Activated CD4-positive, CD25-positive, alpha-beta regulatory T cell treated with anti-CD3 and anti-CD28 coated beads, Interleukin-2, amount 50 U/mL, for 16 hours (primary cell): ENCODE data around the gene GPX1.
"Not testable (repeated sequence)": the region's sequence is repeated elsewhere in the genome, so short reads cannot be mapped to it uniquely, and the experiment has no call there.

Experiments used
- DNase-seq: peaks from one replicate; pipeline ENCODE4 v3.0.0-alpha.2; 2020; ENCODE audit warnings: low read depth, low spot score

GPX1 gene

DNA sequence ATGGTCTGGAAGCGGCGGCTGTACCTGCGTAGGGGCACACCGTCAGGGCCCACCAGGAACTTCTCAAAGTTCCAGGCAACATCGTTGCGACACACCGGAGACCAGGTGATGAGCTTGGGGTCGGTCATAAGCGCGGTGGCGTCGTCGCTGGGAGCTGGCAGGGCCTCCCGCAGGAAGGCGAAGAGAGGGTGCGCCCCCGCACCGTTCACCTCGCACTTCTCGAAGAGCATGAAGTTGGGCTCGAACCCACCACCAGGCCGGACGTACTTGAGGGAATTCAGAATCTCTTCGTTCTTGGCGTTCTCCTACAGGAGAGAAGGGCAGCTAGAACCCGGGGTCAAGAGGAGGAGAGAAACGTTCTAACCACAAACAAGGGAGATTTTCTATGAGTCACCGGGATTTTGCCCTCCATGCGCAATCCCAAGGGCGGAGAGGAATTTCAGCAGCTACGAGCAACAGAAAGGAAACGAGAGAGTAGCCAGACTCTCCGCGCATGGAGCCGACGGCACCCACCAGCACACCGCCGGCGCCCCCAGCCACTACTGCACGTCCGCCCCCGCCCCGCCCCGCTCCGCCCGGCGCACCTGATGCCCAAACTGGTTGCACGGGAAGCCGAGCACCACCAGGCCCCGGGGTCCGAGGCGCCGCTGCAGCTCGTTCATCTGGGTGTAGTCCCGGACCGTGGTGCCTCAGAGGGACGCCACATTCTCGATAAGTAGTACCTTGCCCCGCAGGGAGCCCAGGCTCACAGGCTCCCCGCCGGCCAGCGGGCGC, 523 bp downstream of the GPX1 start:
- DNase-seq: peak; percentile 6

DNA sequence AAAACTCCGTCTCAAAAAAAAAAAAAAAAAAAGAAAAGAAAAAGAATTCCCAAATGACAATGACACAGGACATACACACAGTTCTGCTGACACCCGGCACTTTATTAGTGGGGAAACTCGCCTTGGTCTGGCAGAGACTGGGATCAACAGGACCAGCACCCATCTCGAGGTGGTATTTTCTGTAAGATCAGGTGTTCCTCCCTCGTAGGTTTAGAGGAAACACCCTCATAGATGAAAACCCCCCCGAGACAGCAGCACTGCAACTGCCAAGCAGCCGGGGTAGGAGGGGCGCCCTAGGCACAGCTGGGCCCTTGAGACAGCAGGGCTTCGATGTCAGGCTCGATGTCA, 1.1 kb downstream of the GPX1 start:
- not testable (repeated sequence) for DNase-seq

DNA sequence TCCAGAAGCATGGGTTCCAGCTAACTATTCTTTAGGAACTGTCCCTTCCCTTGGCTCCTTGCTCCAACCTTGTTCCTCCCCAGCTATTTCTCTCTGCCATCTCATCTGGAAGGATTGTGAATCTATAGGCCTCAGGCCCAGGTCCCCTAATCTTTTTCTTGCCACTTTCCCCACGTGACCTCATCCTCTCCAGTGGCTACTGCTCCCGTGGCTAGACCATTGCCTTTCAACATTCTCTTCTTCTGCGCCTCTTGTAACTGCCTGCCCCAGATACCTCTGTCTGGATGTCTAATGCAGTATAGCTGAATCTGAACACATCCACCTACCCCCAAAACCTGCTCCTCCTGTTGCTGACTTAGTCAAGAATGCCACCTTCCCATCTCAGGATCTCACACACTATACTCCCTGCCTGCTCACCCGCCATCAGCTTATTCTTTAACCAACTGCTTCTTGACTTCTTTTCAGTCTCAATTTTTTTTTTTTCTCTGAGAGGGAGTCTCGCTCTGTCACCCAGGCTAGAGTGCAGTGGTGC, 5.2 kb downstream of the GPX1 start:
- no peak for DNase-seq

DNA sequence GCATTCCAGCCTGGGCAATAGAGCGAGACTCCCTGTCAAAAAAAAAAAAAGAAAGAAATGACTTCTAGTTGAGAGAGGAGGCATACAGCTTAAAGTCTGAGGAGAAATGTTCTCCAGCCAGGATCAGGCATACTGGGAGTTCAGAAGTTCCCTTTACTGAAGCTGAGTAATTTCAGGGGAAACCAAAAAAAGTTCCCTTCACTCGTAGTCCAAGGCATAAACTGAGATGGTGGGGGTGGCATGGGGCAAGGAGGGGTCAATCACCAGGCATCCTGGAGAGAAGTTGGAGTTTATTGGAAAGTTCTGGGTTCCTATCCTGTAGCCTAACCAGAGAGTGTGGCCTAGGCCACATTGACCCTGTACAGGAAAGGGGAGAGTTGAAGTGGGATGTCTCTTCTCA, 5.9 kb downstream of the GPX1 start:
- no peak for DNase-seq

DNA sequence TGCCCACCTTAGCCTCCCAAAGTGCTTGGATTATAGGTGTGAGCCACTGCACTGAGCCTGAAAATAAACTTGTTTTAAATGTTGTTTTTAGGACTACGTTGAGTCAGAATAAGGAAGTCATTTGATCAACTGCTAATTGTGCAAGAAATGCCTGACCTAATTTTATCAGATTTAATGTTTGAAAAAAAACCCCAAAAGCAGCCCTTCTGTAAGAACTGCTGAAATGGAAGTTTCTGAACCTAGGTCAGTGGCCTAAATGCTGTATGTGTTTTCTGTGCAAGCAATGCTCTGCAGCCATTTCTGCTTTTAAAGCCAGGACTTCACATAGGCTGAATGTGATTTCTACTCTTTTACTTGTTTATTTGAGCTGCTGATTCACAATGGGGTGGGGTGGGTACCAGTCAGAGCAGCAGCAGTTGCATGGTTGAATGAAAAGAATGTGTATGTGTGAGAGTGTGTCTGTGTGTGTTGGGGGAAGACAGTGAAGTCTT, 6.6 kb downstream of the GPX1 start:
- DNase-seq: no peak

DNA sequence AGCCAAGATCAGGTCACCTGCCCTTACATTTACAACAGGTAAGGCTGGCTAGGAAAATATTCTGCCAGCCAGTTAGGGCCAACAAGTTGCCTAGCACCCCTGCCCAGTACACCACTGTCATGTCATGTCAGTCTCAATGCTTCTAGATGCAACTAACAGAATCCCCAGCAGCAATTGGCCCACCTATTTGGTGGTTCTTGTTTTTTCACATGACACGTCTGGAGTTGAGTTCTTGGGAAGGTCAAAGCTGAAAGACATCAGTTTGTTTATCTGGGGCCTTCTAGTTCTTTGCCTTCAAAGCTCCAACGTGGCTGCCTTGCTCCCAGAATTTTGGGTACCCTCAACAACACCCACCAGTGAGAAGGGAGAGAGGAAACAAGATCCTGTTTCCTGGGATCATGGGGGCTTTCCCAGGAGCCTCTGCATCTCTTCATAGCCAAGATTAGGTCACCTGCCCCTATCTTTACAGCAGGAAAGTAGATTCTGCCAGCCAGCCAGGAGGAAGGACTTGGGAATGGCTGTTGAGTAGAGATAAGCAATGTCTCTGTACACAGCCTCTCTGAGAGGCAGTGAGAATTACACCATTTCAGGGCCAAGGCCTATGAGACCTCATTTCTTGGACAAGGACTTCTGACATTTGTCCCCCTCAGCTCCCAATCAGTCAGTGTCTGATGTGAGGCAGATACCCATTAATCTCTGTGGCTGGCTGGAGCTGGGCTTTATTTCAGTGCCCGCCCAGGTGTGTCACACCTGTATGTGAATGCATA, 8.6 kb downstream of the GPX1 start:
- no peak for DNase-seq

DNA sequence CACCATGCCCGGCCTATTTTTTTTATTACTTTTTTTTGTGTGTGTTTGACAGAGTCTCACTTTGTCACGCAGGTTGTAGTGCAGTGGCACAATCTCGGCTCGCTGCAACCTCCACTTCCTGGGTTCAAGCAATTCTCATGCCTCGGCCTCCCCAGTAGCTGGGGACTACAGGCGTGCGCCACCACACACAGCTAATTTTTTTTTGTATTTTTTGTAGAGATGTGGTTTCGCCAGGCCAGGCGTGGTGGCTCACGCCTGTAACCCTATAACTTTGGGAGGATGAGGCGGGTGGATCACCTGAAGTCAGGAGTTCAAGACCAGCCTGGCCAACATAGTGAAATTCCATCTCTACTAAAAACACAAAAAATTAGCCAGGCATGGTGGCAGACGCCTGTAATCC, 9.8 kb downstream of the GPX1 start:
- not testable (repeated sequence) for DNase-seq

DNA sequence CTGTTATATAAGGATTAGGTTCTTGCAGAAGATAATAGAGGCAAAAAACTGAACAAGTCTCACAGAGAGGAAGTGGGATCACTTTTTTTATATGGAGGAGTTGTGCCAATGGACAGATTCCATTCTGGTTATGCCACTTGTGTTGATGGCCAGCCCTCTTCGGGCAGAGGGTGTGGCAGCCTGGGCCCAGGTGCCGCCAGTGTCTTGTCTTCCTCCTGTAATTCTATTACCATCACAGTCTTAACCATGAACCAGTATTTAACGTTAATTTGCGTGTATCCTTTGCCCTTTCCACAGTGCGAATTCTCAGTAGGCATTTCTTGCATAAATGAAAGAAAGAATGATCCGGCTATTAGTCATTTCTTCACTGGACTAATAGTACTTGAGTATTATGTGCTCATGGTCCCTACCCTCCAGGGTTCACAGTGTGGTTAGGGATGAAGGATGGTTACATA, 11.3 kb downstream of the GPX1 start:
- DNase-seq: no peak

DNA sequence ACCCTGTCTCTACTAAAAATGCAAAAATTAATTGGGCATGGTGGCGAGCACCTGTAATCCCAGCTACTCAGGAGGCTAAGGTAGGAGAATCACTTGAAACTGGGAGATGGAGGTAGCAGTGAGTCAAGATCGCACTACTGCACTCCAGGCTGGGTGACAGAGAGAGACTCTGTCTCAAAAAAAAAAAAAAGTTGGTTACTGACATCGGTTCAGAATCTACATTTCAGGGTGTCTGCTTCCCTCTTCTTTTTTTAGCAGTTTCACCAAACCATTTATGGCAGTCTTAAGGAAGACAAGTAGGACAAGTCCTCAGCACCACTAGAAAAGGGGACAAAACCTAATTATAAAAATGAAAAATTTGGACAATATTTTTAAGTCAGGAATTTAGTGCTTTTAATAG, 15.0 kb downstream of the GPX1 start:
- DNase-seq: no peak

DNA sequence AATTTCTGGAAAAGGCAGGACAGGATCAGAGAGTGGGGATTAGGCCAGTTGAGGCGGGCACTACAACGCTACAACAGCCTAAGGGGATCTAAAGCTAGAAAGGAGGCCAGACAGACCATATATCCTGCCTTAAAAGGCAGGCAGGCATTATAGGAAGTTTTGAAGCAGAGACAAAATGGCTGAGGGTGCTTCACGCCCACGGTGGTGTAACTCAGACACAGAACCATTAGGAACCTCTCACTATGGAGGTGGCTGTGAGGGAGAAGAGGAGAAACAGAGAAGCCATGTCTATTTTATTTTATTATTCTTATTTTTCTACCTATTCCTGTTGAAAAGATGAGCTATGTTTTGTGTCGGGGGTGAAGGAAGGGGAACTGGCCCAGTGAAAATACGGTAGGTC, 16.2 kb downstream of the GPX1 start:
- DNase-seq: no peak

DNA sequence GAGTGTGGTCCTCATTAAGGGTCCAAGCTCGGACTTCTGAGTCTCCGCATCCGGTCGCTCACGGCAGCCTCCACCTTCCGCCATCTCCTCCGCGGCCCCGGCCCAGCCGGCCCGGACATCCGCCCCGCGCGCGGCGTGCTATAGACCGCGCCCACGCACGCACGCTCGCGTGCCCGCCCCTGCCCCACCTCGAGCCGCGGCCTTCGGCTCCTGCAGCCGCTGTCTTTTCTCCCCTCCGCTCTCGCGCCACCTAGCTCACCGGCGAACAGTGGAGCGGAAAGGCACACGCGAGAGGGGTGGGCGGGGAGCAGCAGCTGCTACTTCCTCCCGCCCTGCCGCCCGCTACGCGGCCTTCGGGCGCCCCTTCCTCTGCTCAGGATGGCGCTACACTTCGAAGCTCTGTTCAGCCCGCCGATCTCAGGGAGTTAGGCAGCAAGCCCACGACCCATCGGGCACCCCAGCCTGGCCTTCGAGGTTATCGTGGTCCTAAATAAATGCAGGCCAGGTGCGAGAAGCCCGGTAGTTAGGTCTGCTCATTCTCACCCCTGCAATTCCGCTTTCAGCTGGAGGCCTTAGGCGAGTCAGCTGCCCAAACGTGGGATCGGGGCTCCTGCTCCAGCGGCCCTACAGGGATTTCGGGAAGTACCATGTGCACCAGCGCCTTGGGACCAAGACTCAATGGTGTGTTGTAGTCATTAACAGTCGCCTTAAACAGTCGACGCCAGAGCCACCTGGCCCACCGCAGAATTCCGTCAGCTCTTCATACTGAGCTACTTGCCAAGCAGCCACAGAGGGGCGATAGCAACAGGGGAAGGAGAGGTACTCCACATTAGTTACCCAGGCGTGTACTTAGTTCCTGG, 18.0 kb downstream of the GPX1 start, which contains the start of gene USP4:
Gene USP4 (minus strand): TSS at position 113 of the 860 bp plus-strand sequence. CDS start 29 bp downstream, at position 84.
- peak; percentile 84 for DNase-seq

DNA sequence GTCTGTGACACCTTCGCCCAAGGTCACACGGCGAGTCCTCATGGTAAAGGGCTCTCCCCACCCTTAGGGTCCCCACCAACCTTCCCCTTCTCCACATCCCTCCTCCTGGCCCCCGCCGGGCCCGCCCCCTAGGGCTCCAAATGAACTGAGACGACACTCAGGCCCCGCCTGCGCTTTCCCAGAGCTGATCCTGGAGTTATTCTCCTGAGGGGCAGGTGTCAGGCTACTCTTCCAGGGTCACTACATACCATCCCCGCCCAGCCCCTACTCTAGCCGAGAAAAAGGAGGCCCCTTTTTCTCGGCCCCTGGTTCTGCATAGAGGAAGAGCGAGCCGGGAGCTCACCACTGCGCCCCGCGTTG, 18.6 kb downstream of the GPX1 start:
- no peak for DNase-seq

DNA sequence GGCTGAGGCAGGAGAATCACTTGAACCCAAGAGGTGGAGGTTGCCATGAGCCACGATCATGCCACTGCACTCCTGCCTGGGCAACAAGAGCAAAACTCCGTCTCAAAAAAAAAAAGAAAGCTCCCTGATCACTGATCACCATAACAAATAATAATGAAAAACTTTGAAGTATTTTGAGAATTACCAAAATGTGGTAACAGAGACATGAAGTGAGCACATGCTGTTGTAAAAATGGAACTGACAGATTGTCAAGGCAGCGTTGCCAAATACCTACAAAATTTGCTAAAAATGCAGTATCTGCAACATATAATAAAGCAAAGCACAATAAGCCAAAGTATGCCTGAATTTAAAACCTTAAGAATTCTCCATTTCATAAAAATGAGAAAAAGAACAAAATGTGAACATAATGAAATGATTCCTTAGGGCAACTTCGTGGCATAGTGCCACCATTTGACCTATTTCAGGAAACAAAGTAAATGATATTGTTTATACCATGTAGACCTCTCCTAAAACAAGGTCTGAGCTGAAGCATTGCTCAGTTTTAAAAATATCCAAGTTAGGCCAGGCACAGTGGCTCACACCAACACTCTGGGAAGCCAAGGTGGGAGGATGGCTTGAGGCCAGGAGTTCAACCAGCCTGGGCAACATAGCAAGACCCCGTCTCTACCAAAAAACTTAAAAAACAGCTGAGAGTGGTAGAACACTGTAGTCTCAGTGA, 24.1 kb downstream of the GPX1 start:
- no peak for DNase-seq

DNA sequence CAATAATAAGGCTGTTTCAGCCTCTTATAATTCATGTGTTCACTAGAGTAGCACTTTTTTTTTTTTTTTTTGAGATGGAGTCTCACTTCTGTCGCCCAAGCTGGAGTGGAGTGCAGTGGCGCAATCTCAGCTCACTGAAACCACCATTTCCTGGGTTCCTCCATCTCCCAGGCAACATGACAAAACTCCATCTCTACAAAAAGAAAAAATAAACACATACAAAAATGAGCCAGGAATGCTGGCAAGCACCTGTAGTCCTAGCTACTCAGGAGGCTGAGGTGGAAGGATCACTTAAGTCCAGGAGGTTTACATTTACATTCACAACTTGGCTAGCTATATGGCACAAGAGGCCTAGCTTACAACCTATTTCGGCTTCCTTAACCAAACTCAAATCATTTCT, 25.1 kb downstream of the GPX1 start:
- DNase-seq: no peak

DNA sequence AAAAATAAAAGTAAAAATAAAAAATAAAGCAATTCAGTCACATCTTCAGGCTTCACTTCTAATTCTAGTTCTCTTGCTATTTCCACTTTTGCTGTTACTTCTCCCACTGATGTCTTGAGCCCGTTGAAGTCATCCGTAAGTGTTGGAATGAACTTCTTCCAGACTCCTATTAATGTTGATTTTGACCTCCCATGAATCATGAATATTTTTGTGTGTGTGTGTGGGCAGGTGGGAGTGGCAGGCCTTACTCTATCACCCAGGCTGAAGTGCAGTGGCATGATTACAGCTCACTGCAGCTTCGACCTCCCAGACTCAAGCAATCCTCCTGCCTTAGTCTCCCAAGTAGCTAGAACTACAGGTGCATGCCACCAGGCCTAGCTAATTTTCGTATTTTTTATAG, 29.0 kb downstream of the GPX1 start:
- no peak for DNase-seq

DNA sequence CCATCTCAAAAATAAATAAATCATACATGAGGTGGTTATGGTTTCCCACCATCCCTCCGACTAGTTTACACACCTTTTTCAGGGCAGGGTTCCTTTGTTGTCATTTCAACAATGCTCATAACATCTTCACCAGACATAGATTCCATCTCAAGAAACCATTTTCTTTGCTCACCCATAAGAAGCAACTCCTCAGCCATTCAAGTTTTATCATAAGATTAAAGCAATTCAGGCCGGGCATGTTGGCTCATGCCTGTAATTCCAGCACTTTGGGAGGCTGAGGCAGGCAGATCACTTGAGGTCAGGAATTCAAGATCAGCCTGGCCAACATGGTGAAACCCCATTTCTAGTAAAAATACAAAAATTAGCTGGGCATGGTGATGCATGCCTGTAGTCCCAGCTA, 29.8 kb downstream of the GPX1 start:
- DNase-seq: not testable (repeated sequence)

DNA sequence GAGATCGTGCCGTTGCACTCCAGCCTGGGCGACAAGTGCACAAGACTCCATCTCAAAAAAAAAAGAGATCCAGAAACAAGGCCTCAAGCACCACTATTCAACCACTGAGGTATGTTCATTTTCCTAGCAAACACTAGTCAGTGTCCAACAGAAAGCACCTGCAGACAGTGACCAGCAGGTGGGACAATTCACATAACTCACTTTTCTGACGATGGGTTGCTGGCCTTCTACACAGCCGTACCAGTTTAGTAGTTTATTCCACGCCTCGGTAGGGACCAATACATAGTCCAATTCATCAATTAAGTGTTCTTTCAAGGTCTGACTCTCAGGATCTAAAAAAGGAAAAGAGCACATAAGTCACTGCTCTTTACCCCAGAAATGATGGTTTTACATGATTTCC, 30.7 kb downstream of the GPX1 start:
- DNase-seq: no peak

DNA sequence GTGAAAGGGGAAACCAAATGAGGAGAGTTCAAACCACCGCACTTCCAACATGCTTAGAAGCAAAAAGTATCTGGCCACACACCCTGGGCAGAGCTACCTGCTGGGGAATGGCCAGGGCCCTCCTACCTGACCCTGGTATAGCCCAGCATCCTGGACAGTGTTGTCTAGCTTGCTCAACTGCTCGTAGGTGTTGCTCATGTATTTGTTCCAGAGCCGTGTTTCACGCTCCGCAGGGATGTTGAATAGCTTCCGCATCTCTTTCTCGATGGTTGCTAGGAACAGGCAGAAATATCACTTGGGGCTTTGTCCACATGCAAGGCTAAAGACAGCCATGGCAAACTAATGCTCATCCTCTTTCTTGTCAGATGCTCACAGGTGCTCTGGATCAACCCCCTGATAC, 33.4 kb downstream of the GPX1 start:
- DNase-seq: no peak

DNA sequence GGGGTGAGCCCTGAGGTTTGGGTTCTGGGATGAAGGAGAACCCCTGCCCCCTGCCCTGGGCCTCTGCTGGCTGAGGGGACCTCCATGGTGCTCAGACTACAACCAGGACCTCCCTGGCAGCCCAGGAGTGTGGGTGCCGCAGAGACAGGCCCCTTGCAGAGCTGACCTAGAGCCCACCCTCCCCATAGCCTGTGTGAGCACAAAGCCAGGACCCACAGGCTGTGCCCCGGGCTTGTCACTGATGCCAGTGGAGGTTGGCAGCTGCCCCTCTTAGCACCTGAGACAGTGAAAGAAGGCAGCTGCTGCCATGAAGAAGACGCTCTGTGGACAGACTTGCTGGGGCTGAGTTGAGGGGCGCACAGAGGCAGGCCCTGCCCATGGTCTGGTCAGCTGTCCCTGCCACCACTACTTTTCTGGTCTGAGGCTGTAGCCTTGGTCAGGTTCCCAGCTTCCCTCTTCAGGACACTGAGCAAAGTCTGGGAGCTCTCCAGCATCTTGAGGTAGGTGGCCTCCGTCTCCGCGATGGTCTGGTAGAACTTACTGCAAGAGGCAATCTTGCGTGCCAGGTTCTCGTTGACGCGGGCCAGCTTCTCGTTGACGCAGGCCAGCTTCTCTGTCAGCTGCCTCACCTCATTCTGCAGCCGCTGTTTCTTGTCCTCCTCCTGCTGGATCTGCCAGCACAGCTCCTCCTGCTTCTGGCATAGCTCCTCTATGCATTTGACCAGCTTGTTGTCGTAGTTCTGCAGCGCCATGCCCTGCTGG, 41.3 kb downstream of the GPX1 start:
- no peak for DNase-seq

DNA sequence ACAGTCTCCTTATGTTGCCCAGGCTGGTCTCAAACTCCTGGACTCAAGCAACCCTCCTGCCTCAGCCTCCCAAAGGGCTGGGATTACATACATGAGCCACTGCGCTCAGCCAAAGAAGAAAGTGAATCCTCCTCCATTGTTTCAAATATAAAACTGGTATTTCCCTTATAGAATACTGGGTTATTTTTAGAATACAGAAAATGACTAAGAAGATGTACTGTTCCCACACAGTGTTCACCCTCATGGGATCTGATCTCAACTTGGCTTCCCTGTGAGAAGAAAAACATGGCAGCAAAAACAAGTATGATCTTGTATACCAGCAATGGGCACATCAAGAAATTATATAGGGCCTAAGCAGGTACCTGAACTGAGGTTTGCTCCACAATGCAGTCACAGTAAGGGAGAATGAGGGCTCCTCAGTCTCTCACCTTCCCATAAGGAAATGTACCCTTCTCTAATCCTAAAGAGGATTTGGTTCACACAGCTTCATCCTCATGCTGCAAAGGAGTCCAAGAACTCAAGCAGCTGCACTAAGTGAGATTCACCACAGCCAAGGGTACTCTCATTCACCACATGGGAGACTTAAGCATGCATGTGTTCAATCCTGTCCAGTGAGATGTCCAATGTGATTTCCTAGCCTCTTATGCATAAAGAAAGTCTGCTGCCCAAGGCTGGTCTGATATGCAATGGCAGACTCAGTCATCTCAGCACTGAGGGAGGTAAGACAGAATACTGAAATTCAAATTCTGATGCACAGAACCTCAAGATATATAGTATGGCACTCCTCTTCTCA, 44.1 kb downstream of the GPX1 start:
- no peak for DNase-seq
